GM19023 (cell line): ENCODE data around the gene KCNQ1OT1.

Experiments
- ATAC-seq: cut with Tn5 transposase; IDR thresholded peaks from one replicate; pipeline ENCODE4 v1.9.1; 2021; ENCODE audit warnings: mild to moderate bottlenecking, moderate library complexity; ENCODE audit not compliant: unreplicated experiment

KCNQ1OT1 gene

GRCh38 chr11:2722955-2723354 is 23.2 kb upstream of the KCNQ1OT1 start:
- ATAC-seq, result no peak

DNA sequence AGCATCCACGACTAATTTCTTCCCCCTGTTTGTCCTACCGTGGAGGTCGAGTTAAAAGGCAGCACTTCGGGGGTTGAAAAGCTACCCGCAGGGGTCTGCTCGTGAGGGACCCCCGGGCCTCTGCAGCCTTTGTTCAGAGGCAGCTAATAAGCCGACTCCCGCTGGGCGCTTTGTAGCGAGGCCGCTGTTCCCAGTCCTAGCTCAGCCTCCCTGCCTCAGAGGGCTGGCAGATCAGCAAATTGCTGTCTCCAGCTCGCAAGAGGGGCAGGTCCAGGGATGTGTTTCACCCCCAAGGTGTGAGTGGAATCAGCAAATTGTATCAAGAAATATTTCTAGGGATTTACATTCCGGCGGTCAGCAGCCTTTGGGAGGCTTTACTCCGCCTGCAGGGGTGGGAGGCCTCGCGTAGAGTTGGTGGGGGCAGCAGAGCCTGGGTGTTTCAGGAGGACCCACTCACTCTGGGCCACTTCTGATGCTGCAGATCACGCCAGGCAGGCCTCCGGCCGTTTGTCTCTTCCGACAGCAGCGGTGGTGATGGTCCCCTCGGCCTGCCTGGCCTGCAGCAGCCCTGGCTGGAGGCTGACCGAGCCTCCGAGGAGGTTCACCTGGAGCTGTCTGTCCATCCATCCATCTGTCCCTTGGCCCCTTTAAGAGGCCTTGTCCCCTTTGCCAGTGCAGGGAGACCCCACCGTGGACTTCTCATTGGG is 21.6 kb upstream of the KCNQ1OT1 start:
- no peak for ATAC-seq

GRCh38 chr11:2719831-2720590 is 20.2 kb upstream of the KCNQ1OT1 start:
- ATAC-seq, result no peak

- ATAC-seq, result no peak
Observed at GRCh38 chr11:2718817-2719438, 19.1 kb upstream of the KCNQ1OT1 start.

GRCh38 chr11:2717561-2718325 is 17.9 kb upstream of the KCNQ1OT1 start:
- no peak for ATAC-seq

GRCh38 chr11:2716376-2717095 is 16.7 kb upstream of the KCNQ1OT1 start:
- no peak for ATAC-seq

DNA sequence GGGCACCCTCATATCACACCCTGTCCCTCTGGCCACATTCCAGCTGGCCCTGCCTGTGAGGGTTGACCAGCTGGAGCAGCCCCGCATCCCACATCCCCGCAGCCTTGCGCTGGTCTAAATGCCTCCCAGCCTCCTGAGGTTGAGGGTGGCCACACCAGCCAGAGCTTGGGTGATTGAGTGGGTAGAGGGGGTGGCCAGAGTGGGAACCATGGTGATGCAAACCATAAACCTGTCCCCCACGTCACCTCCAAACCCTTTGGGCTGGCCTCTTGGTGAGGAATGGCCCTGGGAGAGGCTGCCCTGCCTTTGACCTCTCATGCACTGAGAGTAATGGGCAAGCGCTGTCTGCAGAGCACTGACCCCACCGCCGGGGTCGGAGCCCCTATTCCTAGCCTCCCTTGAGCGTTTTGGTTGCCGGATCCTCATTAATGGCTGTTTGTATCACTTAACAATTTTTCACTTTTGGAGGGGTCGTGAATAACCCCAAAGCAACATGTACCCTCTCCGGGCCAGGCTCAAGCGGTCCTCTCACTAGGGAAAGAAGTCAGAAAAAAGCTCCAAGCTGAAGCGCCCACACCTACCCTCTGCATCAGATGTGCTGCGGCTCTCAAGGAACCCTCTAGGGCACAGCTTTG is 16.0 kb upstream of the KCNQ1OT1 start:
- no peak for ATAC-seq

- no peak for ATAC-seq
Observed at GRCh38 chr11:2714871-2715270, 15.1 kb upstream of the KCNQ1OT1 start.

DNA sequence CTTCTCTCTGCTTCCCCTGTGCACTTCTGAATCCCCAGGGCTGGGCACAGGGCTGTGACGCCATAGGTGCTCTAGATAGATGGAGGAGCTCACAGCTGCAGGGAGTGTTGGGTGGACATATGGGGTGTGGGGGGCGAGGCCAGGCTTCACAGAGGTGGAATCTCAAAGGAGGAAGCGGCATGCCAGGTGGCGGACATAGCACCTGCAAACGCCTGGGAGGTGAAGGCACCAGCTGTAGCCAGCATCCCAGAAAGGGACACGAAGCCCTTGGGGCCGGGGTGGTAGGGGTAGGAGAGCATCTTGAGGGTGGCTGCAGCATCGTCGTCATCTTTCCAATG is 14.6 kb upstream of the KCNQ1OT1 start:
- no peak for ATAC-seq

- no peak for ATAC-seq
Observed at GRCh38 chr11:2713661-2714462, 14.1 kb upstream of the KCNQ1OT1 start.

DNA sequence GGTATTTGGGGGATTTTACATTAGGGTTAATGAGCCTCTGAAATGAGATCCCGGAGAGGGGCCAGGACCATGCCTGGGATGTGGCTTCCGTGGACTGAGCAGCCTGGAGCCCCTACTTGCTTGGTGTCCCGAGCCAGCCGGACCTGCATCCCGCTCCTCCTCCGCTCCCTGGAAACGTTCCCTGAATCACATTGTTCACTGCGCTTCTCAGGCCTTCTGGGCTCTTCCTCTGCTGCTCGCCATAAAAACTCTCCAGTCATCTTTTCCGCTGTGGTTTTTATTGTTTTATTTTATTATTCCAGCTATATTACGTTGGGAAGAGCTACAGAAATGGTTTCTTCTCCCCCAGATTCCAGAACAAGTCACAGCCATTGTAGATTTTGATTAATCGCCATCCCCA is 13.3 kb upstream of the KCNQ1OT1 start:
- ATAC-seq, result no peak

DNA sequence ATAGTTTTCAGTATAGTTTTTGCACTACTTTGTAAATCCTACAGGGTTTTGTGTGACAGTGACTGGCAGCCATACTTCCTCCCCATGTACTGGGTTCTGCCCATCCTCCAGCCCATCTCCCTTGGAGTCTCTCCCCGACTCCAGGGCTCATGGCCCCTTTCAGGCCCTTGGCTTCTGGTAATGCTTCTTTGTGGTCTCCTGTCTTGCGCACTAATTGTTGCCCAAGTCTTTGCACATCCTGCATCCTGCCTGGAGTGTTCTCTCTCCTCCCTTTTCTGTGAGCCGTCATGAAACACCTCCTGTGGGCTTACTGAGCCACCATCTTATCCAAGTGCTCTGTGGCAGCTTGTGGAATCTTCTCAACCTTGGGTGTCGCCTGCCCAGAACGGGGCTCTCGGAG is 11.4 kb upstream of the KCNQ1OT1 start:
- no peak for ATAC-seq

GRCh38 chr11:2709429-2709828 is 9.6 kb upstream of the KCNQ1OT1 start:
- no peak for ATAC-seq

- ATAC-seq, result no peak
Observed at GRCh38 chr11:2708757-2709281, 9.0 kb upstream of the KCNQ1OT1 start.

DNA sequence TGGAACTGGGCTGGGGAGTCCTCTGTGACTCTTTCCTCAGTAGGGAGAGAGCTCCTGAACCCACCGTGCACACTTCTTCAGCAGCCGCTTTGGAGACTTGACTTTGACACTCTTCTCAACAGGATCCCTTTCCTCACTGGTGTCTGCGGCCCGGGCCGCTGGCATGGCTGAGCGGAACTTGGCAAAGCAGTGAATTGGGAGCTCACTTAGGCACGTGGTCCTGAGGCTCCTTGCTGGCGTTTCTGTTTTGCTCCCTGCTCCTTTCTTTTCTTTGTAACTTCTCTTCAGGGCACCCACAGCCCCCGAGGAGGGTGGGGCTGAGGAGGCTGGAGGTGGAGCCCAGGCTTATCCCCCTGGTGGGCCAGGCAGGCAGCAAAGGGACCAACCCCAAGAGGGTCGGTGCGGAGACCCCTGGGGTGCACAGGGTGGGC is 8.4 kb upstream of the KCNQ1OT1 start:
- ATAC-seq, result no peak

- no peak for ATAC-seq
Observed at GRCh38 chr11:2707736-2708135, 7.9 kb upstream of the KCNQ1OT1 start.

GRCh38 chr11:2706321-2706720 is 6.5 kb upstream of the KCNQ1OT1 start:
- no peak for ATAC-seq

DNA sequence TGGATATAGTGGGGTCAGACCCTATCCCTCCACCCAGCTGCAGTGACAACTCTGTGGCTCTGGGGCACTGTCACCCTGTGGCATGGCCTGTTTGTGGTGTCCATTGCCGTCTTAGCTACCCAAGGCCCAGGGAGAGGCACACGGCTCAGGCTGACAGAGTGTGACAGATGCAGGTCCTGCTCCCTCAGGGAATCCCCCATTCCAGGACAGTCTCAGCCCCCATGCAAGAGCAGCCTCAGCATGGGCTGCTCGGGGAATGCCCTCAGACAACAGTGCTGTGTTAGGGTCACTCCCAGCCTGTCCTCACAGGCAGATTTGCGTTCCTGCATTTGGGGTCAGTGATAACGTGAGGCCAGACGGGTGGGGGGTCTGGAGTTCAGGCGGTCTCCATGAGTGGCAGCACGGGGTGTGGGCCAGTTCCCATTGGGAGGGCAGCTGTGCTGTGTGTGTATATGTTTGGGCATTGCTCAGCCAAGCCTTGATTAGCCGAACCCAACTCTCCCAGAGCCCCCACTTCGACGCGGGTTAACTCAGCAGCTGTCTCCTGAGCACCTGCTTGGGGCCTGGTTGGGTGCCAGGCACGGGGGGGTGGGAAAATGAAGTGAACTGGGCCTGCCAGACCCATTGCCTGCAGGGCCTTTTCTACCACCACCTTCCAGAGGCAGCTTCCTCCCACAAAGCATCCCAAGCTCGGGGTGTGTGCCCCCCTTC is 5.3 kb upstream of the KCNQ1OT1 start:
- ATAC-seq, result no peak

- ATAC-seq, result no peak
Observed at GRCh38 chr11:2704356-2704755, 4.6 kb upstream of the KCNQ1OT1 start.
